SJSA1 (cell line): ENCODE data around the gene AK2. TPM values are rescaled to one million over a fixed set of nuclear protein-coding genes. Genes with fewer than 3 reads are reported as not detected.

Source experiments
- DNase-seq, 2 experiments: peaks; one replicate each; pipeline ENCODE4 v3.0.0-alpha.2; 2015 to 2020; ENCODE audit warnings: low spot score in 2 of 2, low read depth in 1 of 2
- H3K27ac ChIP-seq: fragments of 250-450 bp; sonication (Bioruptor Pico); 2 replicates; pipeline ENCODE4 v1.5.1; 2020; ENCODE audit warnings: mild to moderate bottlenecking, moderate library complexity
- H3K27me3 ChIP-seq: fragments of 250-450 bp; sonication (Bioruptor Pico); replicated peaks from 2 replicates; pipeline ENCODE4 v1.5.1; 2020; ENCODE audit warnings: mild to moderate bottlenecking, moderate library complexity
- H3K36me3 ChIP-seq: fragments of 250-450 bp; sonication (Bioruptor Pico); 2 replicates; pipeline ENCODE4 v1.5.1; 2020; ENCODE audit warnings: mild to moderate bottlenecking
- H3K4me1 ChIP-seq: fragments of 250-450 bp; sonication (Bioruptor Pico); replicated peaks from 2 replicates; pipeline ENCODE4 v1.6.1; 2021; ENCODE audit warnings: mild to moderate bottlenecking
- H3K4me3 ChIP-seq: fragments of 250-450 bp; sonication (Bioruptor Pico); 2 replicates; pipeline ENCODE4 v1.5.1; 2020; ENCODE audit warnings: mild to moderate bottlenecking
- H3K9me3 ChIP-seq: fragments of 250-450 bp; sonication (Bioruptor Pico); replicated peaks from 2 replicates; pipeline ENCODE4 v1.5.1; 2020; ENCODE audit warnings: mild to moderate bottlenecking
- total RNA-seq: library from RNA; depleted of rRNA; stranded (reverse); fragments of >200 nt; shearing (Covaris generic); gene quantifications from 2 replicates; pipeline ENCODE4 v1.2.3, GENCODE V29; 2014; rRNA removed

The AK2 gene
- total RNA-seq, 1 experiment from 2014 or later = 230 TPM

GRCh38 chr1:32960819-32961355 is 75.8 kb downstream of the AK2 start:
- no peak for DNase-seq
- no peak overlapping the region for H3K4me3 ChIP-seq
- H3K36me3 ChIP-seq = peaks cover 3% of the 10 kb centered on the region; the same call in 1 of the 2 replicates
- H3K27me3 ChIP-seq = no peaks in the 10 kb centered on the region
- H3K9me3 ChIP-seq = no peaks in the 10 kb centered on the region
- H3K4me1 ChIP-seq = peaks cover 20% of the 10 kb centered on the region
- no peak overlapping the region for H3K27ac ChIP-seq

- H3K36me3 ChIP-seq = peaks cover 3% of the 10 kb centered on the region; the same call in 1 of the 2 replicates
- no peaks in the 10 kb centered on the region for H3K9me3 ChIP-seq
- peaks cover 20% of the 10 kb centered on the region for H3K4me1 ChIP-seq
- H3K27ac ChIP-seq = no peak overlapping the region
- no peaks in the 10 kb centered on the region for H3K27me3 ChIP-seq
- no peak for DNase-seq
- H3K4me3 ChIP-seq = no peak overlapping the region
Observed at GRCh38 chr1:32960342-32960741, 76.3 kb downstream of the AK2 start.

GRCh38 chr1:32958827-32959226 is 77.9 kb downstream of the AK2 start:
- H3K4me1 ChIP-seq = peaks cover 23% of the 10 kb centered on the region
- no peaks in the 10 kb centered on the region for H3K36me3 ChIP-seq
- no peak overlapping the region for H3K27ac ChIP-seq
- no peaks in the 10 kb centered on the region for H3K27me3 ChIP-seq
- DNase-seq = no peak
- no peak overlapping the region for H3K4me3 ChIP-seq
- no peaks in the 10 kb centered on the region for H3K9me3 ChIP-seq

Other genes with a start within 250 kb of the AK2 start
- 94.4 and 117 TPM in 2 replicates for gene YARS1, start 219.5 kb downstream of the AK2 start, total RNA-seq
- 27.5 and 67.8 TPM in 2 replicates for gene S100PBP, start 219.2 kb downstream of the AK2 start, total RNA-seq
- 0.47 and 0.84 TPM in 2 replicates for gene FNDC5, start 166.0 kb downstream of the AK2 start, total RNA-seq
- not detected in 2 replicates for gene HPCA, start 150.4 kb downstream of the AK2 start, total RNA-seq
- 61.2 and 68.6 TPM in 2 replicates for gene TMEM54, start 135.5 kb downstream of the AK2 start, total RNA-seq
- 8.6 and 9.8 TPM in 2 replicates for gene RNF19B, start 72.1 kb downstream of the AK2 start, total RNA-seq
- 3.0 and 9.7 TPM in 2 replicates for gene AZIN2, start 44.3 kb upstream of the AK2 start, total RNA-seq
- gene TRIM62, start 145.2 kb upstream of the AK2 start, total RNA-seq = 4.1 and 6.2 TPM in 2 replicates
- gene ZNF362, start 219.6 kb upstream of the AK2 start, total RNA-seq = 11.1 and 21.4 TPM in 2 replicates